ENCODE results near the gene PEX1.
"Not testable (repeated sequence)": the region's sequence is repeated elsewhere in the genome, so short reads cannot be mapped to it uniquely, and the experiment has no call there.

The PEX1 gene

DNA sequence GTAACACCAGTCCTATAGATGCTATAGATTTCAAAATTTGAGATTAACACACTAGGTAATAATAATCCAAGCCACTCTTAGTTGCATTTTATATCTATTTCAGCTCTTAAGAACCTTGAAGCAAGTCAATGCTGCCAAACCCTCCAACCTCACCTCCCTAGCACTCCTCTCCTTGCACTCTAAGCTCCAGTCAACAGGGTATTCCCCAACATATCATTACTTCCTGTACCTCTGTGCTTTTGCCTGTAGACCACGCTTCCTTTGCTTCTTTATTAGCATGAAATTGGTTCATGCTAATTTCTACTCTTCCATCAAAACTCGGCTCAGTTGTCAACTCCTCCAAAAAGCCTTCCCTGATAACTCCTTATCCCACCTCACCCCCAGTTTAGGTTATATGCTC lies 24.6 kb downstream of the PEX1 start:
- no peak for DNase-seq

DNA sequence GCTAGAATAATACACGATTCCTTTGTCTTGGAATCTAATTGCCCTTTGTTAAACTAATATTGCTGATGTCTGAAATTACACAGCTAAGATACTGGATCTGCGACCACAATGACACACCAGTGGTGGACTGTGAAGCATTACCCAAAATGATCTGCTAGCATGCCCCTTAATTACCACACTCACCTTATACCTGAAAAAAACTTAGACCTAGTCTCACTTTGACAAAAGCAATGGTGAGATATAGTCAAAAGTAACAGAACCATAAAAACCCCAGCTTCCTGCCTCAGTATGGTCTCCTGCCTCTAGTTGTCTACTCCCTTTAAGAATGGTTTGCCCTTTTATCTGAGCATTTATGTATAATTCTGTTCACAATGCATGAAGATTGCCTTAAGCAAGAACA lies 29.8 kb downstream of the PEX1 start:
- DNase-seq = no peak

DNA sequence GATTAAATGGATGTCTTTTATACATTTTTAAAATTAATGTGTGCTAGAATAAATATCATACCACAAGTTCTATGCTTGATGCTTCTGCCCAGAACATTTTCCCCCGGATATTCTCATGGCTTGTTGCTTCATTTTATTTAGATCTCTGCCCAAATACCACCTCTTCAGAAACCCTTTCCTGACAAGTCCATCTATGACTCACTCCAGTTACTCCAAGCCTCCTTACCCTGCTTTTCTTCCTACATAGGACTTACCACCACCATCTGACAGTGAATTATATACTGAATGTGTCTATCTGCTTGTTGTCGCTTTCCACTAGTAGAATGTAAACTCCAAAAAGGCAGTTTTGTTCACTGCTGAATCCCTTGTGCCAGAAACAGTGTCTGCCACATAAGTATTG lies 31.4 kb downstream of the PEX1 start:
- no peak for DNase-seq

DNA sequence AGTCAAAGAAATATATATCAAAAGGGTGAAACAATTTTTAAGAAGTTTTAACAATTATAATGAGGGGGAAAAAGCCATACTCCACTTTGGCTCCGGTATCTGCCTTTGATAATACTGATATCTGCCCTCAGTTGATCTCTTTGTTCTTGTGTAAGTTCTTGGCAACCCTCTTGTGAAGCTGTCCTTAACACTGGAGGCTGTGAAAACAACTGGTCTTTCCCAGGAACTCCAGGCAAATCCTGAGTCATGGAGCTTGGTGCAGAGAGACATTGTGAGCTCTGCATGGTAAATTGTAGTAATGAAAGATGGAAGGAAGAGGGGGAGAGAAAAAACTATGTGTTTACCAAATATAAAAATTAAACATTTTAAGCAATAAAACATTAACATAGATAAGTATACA lies 38.7 kb downstream of the PEX1 start:
- DNase-seq = no peak

- DNase-seq = no peak
Measured at GRCh38 chr7:92487804-92488203, 40.5 kb downstream of the PEX1 start.

DNA sequence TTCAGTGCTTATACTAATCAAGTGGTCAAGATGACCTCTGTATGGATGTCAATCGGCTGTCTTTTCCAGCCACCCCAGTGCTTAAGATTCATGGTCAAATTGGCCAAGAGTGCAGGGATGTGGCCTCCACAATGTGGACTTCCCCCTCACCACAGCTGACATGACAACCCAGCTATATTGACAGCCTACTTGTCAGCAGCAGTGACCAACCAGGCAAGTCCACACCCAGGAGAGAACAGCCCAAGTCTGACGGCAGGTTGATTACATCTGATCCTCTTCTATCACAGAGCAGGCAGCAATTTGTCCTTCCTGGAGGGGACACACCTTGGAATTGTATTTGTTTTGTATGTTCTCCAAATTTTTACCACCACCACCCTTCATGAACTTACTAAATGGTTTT lies 42.3 kb downstream of the PEX1 start:
- no peak for DNase-seq

- DNase-seq = no peak
Measured at GRCh38 chr7:92485267-92485892, 42.9 kb downstream of the PEX1 start.

- DNase-seq = not testable (repeated sequence)
Measured at GRCh38 chr7:92484226-92484625, 44.1 kb downstream of the PEX1 start.

DNA sequence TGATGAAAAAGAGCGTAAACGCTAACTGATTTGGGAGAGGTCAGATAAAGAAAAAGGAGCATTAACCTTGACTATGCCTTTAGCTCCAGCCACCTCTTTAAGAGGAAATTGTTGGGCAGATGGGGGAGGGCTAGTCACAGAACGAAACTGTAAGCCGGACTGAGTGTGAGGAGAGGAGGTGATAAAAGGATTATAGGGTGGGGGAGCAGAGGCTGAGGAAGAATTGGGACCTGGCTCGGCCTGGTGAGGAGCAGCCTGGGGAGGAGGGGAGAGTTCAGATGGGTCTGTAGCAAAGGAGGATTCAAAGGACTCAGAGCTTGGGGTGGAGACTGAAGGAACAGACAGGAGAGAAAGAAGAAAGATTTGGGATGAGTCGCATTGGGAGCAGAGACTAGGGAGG lies 44.7 kb downstream of the PEX1 start:
- DNase-seq = not testable (repeated sequence)

- not testable (repeated sequence) for DNase-seq
Measured at GRCh38 chr7:92479146-92479545, 49.2 kb downstream of the PEX1 start.

GRCh38 chr7:92478711-92479110 lies 49.6 kb downstream of the PEX1 start:
- DNase-seq = no peak

GRCh38 chr7:92478095-92478494 lies 50.2 kb downstream of the PEX1 start:
- no peak for DNase-seq

DNA sequence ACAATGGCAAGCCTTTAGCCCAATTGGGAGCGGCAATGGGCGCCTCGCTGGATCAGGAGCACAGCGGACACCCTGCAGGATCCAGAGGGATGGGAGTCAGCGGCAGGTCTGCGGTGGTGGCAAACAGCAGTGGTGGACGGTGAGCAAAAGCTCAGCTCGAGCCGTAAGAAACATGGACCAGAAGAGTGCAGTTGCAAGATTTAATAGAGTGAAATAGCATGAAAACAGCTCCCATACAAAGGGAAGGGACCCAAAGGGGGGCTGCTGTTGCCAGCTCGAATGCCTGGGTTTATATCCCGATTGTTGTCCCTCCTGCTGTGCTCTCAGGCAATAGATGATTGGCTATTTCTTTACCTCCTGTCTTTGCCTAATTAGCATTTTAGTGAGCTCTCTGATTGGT lies 50.6 kb downstream of the PEX1 start, which contains the start of gene ERVW-1:
Gene ERVW-1 (minus strand): TSS at position 266 of the 400 bp plus-strand sequence. CDS start 7,565 bp downstream, outside the sequence.
- DNase-seq = not testable (repeated sequence)

- DNase-seq = not testable (repeated sequence)
Measured at GRCh38 chr7:92475851-92476590, 52.3 kb downstream of the PEX1 start.

DNA sequence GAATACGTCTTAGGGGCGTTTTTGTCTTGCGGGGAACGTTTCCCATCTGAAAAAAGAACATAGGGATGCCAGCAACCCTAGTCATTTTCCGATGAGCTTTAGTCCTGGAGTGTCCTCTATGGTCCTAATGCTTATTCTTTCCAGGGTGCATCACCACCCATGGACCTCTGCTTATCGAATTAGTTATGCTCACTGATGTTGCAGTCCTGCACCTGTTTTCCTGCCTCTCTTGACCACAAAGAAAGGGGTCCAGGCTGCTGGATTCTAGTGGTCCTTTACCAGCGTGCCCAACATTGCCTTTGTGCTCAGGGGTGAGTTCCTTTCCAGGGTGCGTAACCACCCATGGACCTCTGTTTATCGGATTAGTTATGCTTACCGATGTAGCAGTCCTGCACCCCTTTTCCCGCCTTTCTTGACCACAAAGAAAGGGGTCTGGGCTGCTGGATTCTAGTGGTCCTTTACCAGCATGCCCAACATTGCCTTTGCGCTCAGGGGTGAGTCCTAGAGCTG lies 53.0 kb downstream of the PEX1 start:
- DNase-seq = not testable (repeated sequence)

GRCh38 chr7:92473989-92474388 lies 54.3 kb downstream of the PEX1 start:
- DNase-seq = not testable (repeated sequence)

- not testable (repeated sequence) for DNase-seq
Measured at GRCh38 chr7:92468589-92468988, 59.7 kb downstream of the PEX1 start.

DNA sequence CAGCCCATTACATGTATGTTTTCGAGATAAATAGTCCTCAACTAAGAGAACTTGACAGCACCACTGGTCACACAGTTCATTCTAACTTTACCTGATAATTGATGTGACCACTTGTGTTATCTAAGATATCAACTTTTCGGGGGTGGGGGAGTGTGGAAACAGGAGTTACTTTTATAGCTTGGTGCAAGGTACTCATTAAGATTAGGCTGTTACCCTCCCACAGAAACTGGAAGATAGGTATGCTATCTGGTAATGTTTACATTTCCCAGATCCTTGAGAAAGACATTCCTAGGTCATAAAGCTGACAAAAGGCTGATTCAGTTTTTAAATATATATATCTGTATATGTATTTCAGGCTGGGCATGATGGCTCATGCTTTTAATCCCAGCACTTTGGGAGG lies 61.6 kb downstream of the PEX1 start:
- DNase-seq = no peak

- DNase-seq = no peak
Measured at GRCh38 chr7:92464515-92464914, 63.8 kb downstream of the PEX1 start.

- no peak for DNase-seq
Measured at GRCh38 chr7:92462560-92462959, 65.8 kb downstream of the PEX1 start.

- peak; percentile 13 for DNase-seq
Measured at GRCh38 chr7:92461027-92462003, 67.0 kb downstream of the PEX1 start.

DNA sequence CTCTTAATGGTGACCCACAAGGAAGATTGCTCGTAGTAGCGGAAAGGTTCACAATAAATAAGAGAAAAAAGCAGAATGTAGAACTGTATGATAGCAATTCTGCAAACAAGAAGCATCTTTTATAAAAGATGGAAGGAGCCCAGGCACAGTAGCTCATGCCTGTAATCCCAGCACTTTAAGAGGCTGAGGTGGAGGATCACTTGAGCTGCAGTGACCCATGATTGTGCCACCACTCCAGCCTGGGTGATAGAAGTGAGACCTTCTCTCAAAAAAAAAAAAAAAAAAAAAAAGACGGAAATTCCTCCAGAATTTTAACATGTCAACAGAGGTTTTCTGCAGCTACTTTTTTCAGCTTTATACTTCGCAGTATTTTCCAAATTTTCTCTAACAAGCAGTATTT lies 67.8 kb downstream of the PEX1 start:
- no peak for DNase-seq

DNA sequence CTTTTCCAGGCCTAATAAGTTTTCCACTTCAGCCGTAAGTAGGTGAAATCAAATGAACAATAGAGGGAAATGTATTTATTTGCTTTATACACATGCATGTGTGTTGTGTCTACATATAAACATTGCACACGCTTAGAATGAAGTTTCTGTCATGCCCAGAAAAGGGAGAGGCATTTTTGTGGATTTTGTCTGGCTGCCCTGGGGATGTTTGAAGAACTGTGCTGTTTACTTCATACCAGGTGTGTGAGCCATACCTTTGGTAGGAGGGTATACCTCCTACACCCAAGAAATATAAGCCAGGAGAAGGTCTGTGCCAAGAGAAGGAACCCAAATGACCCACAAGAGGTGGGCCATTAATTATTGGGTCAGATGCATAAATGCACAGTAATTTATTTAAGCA lies 68.2 kb downstream of the PEX1 start:
- no peak for DNase-seq

Measured in midbrain (tissue), 1 donor.